BLaER1 treated with 17β-estradiol and CSF1 and Interleukin-3, amounts not matched to agents 10 nM and 100 nM (cell line): ENCODE measurements around the gene HMGXB4.
A peak's percentile ranks its signal among the peaks of the same experiment; 100 is the strongest.

Experiments used
- H3K27ac ChIP-seq, 11 experiments: shearing (Covaris generic); formaldehyde crosslinking; 2 replicates each; pipeline ENCODE4 v1.8.1; 2022
- H3K27me3 ChIP-seq, 11 experiments: shearing (Covaris generic); formaldehyde crosslinking; 2 replicates each; pipeline ENCODE4 v1.8.1; 2022
- H3K36me3 ChIP-seq, 11 experiments: shearing (Covaris generic); formaldehyde crosslinking; 2 replicates each; pipeline ENCODE4 v1.8.1; 2022
- H3K4me1 ChIP-seq, 10 experiments: shearing (Covaris generic); formaldehyde crosslinking; 2 replicates each; pipeline ENCODE4 v1.8.1; 2022
- H3K4me2 ChIP-seq, 11 experiments: shearing (Covaris generic); formaldehyde crosslinking; 2 replicates each; pipeline ENCODE4 v1.8.1; 2022
- H3K4me3 ChIP-seq, 10 experiments: shearing (Covaris generic); formaldehyde crosslinking; 2 replicates each; pipeline ENCODE4 v1.8.1; 2022
- H3K9ac ChIP-seq, 11 experiments: shearing (Covaris generic); formaldehyde crosslinking; 2 replicates each; pipeline ENCODE4 v1.8.1; 2022
- H3K9me3 ChIP-seq, 11 experiments: shearing (Covaris generic); formaldehyde crosslinking; replicated peaks in 1 of 11; 2 replicates each; pipeline ENCODE4 v1.8.1; 2022
- H4K20me1 ChIP-seq, 11 experiments: shearing (Covaris generic); formaldehyde crosslinking; 2 replicates each; pipeline ENCODE4 v1.8.1; 2022
- Cebpa-rat ChIP-seq, 11 experiments: shearing (Covaris generic); IDR thresholded peaks; 2 replicates each; pipeline ENCODE4 v1.8.1; 2022

Gene HMGXB4

DNA sequence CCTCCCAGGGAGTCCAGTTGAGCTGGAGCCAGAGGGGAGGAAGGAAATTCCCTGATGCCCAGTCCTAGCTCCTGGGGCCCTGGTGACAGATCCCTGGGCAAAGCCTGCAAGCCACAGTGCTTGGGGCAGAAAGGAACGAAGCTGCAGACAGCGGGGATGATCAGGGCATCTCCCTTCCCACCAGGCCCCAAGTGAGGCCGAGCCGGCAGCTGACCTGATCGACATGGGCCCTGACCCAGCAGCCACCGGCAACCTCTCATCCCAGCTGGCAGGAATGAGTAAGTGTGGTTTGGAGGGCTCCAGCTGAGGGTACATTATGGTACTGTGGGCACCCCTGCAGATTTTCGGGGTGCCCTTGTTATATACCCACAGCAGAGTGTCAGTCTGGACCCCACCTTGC lies 75.9 kb downstream of the HMGXB4 start:
- no peak for TF ChIP-seq Cebpa-rat (IDR thresholded peaks at IDR 0.05)
- H3K4me1 ChIP-seq: peaks cover 86 to 99% (median 96%) of the 10 kb centered on the region in 10 experiments
- H3K9me3 ChIP-seq: peaks cover 0 to 3% (median 0%) of the 10 kb centered on the region in 11 experiments; a peak in 1 of 22 replicates
- peaks cover 0 to 47% (median 0%) of the 10 kb centered on the region in 11 experiments; a peak in 5 of 22 replicates for H4K20me1 ChIP-seq
- no peak overlapping the region for H3K4me3 ChIP-seq
- peak overlapping the region; percentile 36 to 76 (median 51); a peak in 21 of 22 replicates for H3K27ac ChIP-seq
- H3K9ac ChIP-seq: peak overlapping the region; percentile 1 to 67 (median 53); a peak in 17 of 22 replicates
- H3K36me3 ChIP-seq: peaks cover 15 to 95% (median 48%) of the 10 kb centered on the region in 11 experiments
- H3K27me3 ChIP-seq: no peaks in the 10 kb centered on the region
- peak overlapping the region; percentile 73 to 95 (median 88) for H3K4me2 ChIP-seq

DNA sequence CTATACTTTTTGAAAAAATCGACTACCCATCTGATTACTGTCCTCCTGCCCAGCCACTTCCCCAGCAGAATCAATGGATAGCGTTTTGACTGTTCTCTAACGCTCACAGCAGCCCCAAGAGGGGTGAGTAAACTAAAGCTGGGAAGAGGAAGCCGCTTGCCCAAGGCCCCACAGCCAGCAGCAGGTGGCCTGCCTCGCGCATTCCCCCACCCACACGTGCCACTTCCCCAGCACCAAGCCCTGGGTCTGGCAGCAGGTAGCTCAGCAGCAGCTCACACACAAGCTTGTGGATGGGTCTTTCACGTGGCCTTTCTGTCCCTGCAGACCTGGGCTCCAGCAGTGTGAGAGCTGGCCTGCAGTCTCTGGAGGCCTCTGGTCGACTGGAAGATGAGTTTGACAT lies 76.7 kb downstream of the HMGXB4 start:
- Histone ChIP-seq H3K27ac (peak overlapping the region in 10 of 11 experiments; percentile 38 to 76 (median 51); a peak in 20 of 22 replicates), H3K27me3 (no peaks in the 10 kb centered on the region), H3K36me3 (peaks cover 13 to 95% (median 49%) of the 10 kb centered on the region in 11 experiments; a peak in 21 of 22 replicates), H3K4me3 (no peak overlapping the region), H3K9ac (peak overlapping the region; percentile 2 to 64 (median 41); a peak in 16 of 22 replicates), H4K20me1 (peaks cover 0 to 47% (median 0%) of the 10 kb centered on the region in 11 experiments; a peak in 5 of 22 replicates), H3K9me3 (peaks cover 0 to 3% (median 0%) of the 10 kb centered on the region in 11 experiments; a peak in 1 of 22 replicates), H3K4me1 (peaks cover 84 to 95% (median 89%) of the 10 kb centered on the region in 10 experiments), H3K4me2 (peak overlapping the region; percentile 73 to 95 (median 88))
- TF ChIP-seq Cebpa-rat (IDR thresholded peaks at IDR 0.05): no peak

DNA sequence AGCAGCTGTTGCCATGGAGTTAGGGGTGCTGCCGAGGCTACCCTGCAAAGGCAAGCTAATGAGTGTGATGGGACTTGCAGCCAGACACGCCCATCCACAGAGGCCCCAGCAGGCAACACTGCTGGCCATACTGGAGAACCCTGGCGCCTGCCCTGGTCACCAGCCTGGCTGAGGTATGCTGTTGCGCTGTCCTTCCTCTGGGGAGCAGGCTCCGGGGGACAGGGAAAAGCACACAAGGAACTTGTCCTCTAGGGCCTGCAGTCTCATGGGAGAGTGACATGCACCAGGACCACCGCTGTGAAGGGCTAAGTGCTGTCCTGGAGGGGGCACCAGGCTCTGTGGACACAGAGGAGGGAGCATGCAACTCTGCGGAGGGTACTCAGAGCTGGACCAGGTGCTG lies 78.2 kb downstream of the HMGXB4 start:
- peaks cover 13 to 97% (median 57%) of the 10 kb centered on the region in 11 experiments; a peak in 21 of 22 replicates for H3K36me3 ChIP-seq
- no peak overlapping the region for H3K4me3 ChIP-seq
- H4K20me1 ChIP-seq: peaks cover 0 to 47% (median 0%) of the 10 kb centered on the region in 11 experiments; a peak in 5 of 22 replicates
- no peak for TF ChIP-seq Cebpa-rat (IDR thresholded peaks at IDR 0.05)
- H3K9me3 ChIP-seq: no peaks in the 10 kb centered on the region
- peak overlapping the region in 3 of 11 experiments; percentile 58 to 76 (median 69); a peak in 5 of 22 replicates for H3K27ac ChIP-seq
- peak overlapping the region; percentile 73 to 95 (median 88); a peak in 19 of 22 replicates for H3K4me2 ChIP-seq
- H3K27me3 ChIP-seq: no peaks in the 10 kb centered on the region
- H3K9ac ChIP-seq: peak overlapping the region in 6 of 11 experiments; percentile 20 to 61 (median 55); a peak in 4 of 22 replicates
- H3K4me1 ChIP-seq: peaks cover 70 to 81% (median 74%) of the 10 kb centered on the region in 10 experiments

GRCh38 chr22:35335936-35336781 lies 78.9 kb downstream of the HMGXB4 start:
- Histone ChIP-seq H3K36me3 (peaks cover 13 to 100% (median 60%) of the 10 kb centered on the region in 11 experiments; a peak in 21 of 22 replicates), H3K4me1 (peaks cover 64 to 78% (median 72%) of the 10 kb centered on the region in 10 experiments), H3K4me3 (no peak overlapping the region), H3K9me3 (no peaks in the 10 kb centered on the region), H3K27me3 (no peaks in the 10 kb centered on the region), H4K20me1 (peaks cover 0 to 53% (median 0%) of the 10 kb centered on the region in 11 experiments; a peak in 5 of 22 replicates), H3K4me2 (peak overlapping the region; percentile 13 to 95 (median 87); a peak in 17 of 22 replicates), H3K9ac (peak overlapping the region in 3 of 11 experiments; percentile 11 to 53 (median 36); a peak in 1 of 22 replicates), H3K27ac (peak overlapping the region in 1 of 11 experiments; percentile 76; a peak in 1 of 22 replicates)
- TF ChIP-seq Cebpa-rat (IDR thresholded peaks at IDR 0.05): no peak

DNA sequence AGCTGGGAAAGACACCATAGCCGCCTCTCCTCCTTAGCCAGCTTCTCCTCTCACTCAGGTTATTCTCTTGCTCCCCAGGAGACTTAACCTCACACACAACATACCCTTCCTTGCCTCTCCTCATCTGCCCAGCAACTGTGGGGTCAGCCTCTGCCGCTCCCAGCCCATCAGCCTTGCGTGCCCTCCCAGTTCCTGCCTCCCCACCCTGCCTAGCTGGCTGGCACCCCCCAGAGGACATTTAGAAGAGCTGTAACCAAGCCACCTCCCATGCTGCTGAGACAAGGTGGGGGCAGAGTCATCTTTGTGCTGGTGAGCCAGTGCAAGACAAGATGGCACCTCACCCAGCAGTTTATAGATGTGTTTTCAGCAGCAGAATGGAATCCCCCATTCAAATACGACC lies 80.6 kb downstream of the HMGXB4 start:
- Histone ChIP-seq H3K27ac (peak overlapping the region in 2 of 11 experiments; percentile 3 to 11; a peak in 1 of 22 replicates), H4K20me1 (peaks cover 0 to 65% (median 0%) of the 10 kb centered on the region in 11 experiments; a peak in 5 of 22 replicates), H3K9me3 (peaks cover 0 to 3% (median 0%) of the 10 kb centered on the region in 11 experiments; a peak in 6 of 22 replicates), H3K9ac (peak overlapping the region in 1 of 11 experiments; percentile 7; a peak in 1 of 22 replicates), H3K27me3 (no peaks in the 10 kb centered on the region), H3K4me1 (peaks cover 47 to 69% (median 60%) of the 10 kb centered on the region in 10 experiments), H3K36me3 (peaks cover 20 to 100% (median 54%) of the 10 kb centered on the region in 11 experiments; a peak in 21 of 22 replicates), H3K4me3 (no peak overlapping the region), H3K4me2 (peak overlapping the region in 10 of 11 experiments; percentile 37 to 95 (median 54); a peak in 19 of 22 replicates)
- no peak for TF ChIP-seq Cebpa-rat (IDR thresholded peaks at IDR 0.05)

- Histone ChIP-seq H3K27me3 (no peaks in the 10 kb centered on the region), H3K9ac (no peak overlapping the region), H3K36me3 (peaks cover 26 to 100% (median 55%) of the 10 kb centered on the region in 11 experiments; a peak in 21 of 22 replicates), H4K20me1 (peaks cover 0 to 57% (median 0%) of the 10 kb centered on the region in 11 experiments; a peak in 5 of 22 replicates), H3K27ac (no peak overlapping the region; a peak in 1 of 22 replicates), H3K9me3 (peaks cover 0 to 11% (median 0%) of the 10 kb centered on the region in 11 experiments; a peak in 7 of 22 replicates), H3K4me1 (peaks cover 15 to 51% (median 40%) of the 10 kb centered on the region in 10 experiments; a peak in 19 of 20 replicates), H3K4me2 (peak overlapping the region in 8 of 11 experiments; percentile 5 to 56 (median 35); a peak in 11 of 22 replicates), H3K4me3 (no peak overlapping the region)
- TF ChIP-seq Cebpa-rat (IDR thresholded peaks at IDR 0.05): no peak
These were observed 84.0 kb downstream of the HMGXB4 start for GRCh38 chr22:35341090-35341874.

GRCh38 chr22:35342390-35342789 lies 85.1 kb downstream of the HMGXB4 start:
- Histone ChIP-seq H4K20me1 (peaks cover 0 to 52% (median 0%) of the 10 kb centered on the region in 11 experiments; a peak in 5 of 22 replicates), H3K4me1 (peaks cover 7 to 40% (median 29%) of the 10 kb centered on the region in 10 experiments; a peak in 19 of 20 replicates), H3K4me3 (no peak overlapping the region), H3K27me3 (no peaks in the 10 kb centered on the region), H3K27ac (no peak overlapping the region; a peak in 1 of 22 replicates), H3K36me3 (peaks cover 22 to 100% (median 52%) of the 10 kb centered on the region in 11 experiments; a peak in 21 of 22 replicates), H3K9me3 (peaks cover 0 to 11% (median 0%) of the 10 kb centered on the region in 11 experiments; a peak in 7 of 22 replicates), H3K4me2 (no peak overlapping the region), H3K9ac (no peak overlapping the region)
- no peak for TF ChIP-seq Cebpa-rat (IDR thresholded peaks at IDR 0.05)
